GM13977 (cell line): ENCODE data around the gene LPXN.

Experiments used
- DNase-seq: peaks from one replicate; pipeline ENCODE4 v3.0.0; 2012; ENCODE audit warnings: low spot score
- CTCF ChIP-seq: IDR thresholded peaks from 2 replicates; pipeline ENCODE4 v1.5.1; 2012; ENCODE audit warnings: mild to moderate bottlenecking, control low read depth; ENCODE audit not compliant: insufficient read depth; ENCODE audit errors: extremely low read depth, missing control alignments
- in situ Hi-C: fragments of 300-500 bp; cut with MboI; formaldehyde crosslinking; loops from one replicate; pipeline ENCODE4 v1.12.0; 2022; ENCODE audit warnings: low sequenced_read_pairs, low pct_unique_long_range_greater_than_20kb, mixed read lengths, inconsistent platforms; ENCODE audit not compliant: unreplicated experiment

The LPXN gene

GRCh38 chr11:58561394-58562098 is 14.1 kb downstream of the LPXN start:
- no peak for TF ChIP-seq CTCF
- DNase-seq: no peak

GRCh38 chr11:58560842-58561241 is 14.8 kb downstream of the LPXN start:
- no peak for TF ChIP-seq CTCF
- DNase-seq: no peak
- in situ Hi-C loops: no loop called here

More at GRCh38 chr11:58561394-58562098, 14.1 kb downstream of the LPXN start:
- in situ Hi-C loops: no loop called here

DNA sequence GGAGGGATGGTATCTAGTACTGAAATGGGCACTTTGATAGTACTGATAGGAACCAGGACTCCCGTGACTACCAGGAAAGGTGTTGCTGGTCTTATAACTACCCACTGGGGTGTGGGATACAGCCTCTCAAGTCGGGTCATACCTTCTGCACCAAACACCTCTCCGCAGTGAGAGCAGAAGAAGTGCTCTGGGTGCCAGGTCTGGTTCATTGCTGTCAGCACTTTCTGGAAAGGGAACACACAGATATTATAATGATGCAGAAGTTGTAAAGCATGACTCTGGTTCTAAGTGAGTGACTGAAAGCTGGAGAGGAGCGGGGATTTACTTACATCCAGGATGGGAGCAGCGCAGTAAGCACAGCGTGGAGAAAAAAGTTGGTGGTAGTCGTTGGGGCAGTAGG is 26.0 kb downstream of the LPXN start:
- in situ Hi-C loops: no loop called here
- no peak for TF ChIP-seq CTCF
- no peak for DNase-seq

DNA sequence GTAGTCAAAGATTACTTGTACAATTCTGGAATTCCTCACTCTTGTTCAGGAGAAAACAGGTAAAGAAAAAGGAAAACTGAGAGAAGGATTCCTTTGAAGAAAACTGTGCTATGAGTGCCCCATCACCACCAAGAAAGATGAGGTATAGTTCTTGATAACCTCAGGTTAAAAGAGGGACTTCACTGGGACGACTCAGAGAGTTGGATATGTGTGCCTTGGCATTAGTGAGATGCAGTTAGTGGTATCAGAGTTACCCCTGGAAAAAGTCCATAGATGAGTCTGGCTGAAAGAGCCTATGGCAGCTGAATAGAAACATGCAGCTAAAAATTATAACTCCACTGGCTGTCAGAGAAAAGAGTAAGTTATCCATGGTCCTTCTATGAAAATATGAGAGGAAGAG is 28.8 kb downstream of the LPXN start:
- in situ Hi-C loops: no loop called here
- TF ChIP-seq CTCF: no peak

GRCh38 chr11:58531865-58532341 is 43.8 kb downstream of the LPXN start:
- in situ Hi-C loops: no loop called here
- no peak for DNase-seq
- no peak for TF ChIP-seq CTCF

More for the DNA sequence above, 28.8 kb downstream of the LPXN start:
- no peak for DNase-seq

GRCh38 chr11:58530236-58530635 is 45.4 kb downstream of the LPXN start:
- in situ Hi-C loops: no loop called here
- TF ChIP-seq CTCF: no peak
- DNase-seq: no peak
